Esophagus squamous epithelium (tissue), 4 donors: ENCODE measurements around the gene B3GNT7.
"Not testable (repeated sequence)": the region's sequence is repeated elsewhere in the genome, so short reads cannot be mapped to it uniquely, and the experiment has no call there.

ENCODE experiments used
- POLR2A ChIP-seq, 4 donors: fragments of 450-650 bp; IDR thresholded peaks; one replicate each; pipeline ENCODE4 v1.6.1; 2017; ENCODE audit warnings: antibody characterized with exemption in 4 of 4, mild to moderate bottlenecking in 4 of 4, moderate library complexity in 3 of 4
- TF ChIP-seq, protein P1 (sequence below), 6 experiments: fragments of 450-650 bp in 4 of 6; fragments of 200-600 bp in 2 of 6; sonication (generic) in 2 of 6; IDR thresholded peaks; one replicate each; pipeline ENCODE4 v1.5.1; 2016 to 2019; ENCODE audit warnings: antibody characterized with exemption in 6 of 6, mild to moderate bottlenecking in 4 of 6, moderate library complexity in 4 of 6

DNA sequence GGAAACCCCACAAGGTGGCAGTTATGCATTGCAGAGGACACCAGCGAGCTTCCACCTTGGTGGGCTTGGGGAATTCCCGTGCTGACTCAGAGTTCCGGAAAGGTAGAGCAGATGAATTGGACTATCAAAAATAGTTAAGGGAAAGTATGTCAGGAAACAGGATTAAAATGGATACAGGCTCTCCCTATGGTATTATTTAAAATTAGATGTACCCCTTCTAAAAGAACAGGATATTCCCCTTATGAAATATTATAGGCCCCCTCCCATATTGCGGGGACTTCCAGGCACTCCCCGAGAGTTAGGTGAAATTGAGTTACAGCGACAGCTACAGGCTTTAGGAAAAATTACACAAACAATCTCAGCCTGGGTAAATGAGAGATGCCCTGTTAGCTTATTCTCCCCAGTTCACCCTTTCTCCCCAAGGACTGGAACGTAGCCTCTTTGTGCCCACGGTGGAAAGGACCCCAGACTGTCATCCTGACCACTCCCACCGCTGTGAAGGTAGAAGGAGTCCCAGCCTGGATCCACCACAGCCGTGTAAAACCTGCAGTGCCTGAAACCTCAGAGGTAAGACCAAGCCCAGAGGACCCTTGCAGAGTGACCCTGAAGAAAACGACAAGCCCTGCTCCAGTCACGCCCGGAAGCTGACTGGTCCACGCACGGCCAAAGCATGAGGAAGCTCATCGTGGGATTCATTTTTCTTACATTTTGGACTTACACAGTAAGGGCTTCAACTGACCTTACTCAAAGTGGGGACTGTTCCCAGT is 10.3 kb downstream of the B3GNT7 start:
- TF ChIP-seq, protein P1, sequence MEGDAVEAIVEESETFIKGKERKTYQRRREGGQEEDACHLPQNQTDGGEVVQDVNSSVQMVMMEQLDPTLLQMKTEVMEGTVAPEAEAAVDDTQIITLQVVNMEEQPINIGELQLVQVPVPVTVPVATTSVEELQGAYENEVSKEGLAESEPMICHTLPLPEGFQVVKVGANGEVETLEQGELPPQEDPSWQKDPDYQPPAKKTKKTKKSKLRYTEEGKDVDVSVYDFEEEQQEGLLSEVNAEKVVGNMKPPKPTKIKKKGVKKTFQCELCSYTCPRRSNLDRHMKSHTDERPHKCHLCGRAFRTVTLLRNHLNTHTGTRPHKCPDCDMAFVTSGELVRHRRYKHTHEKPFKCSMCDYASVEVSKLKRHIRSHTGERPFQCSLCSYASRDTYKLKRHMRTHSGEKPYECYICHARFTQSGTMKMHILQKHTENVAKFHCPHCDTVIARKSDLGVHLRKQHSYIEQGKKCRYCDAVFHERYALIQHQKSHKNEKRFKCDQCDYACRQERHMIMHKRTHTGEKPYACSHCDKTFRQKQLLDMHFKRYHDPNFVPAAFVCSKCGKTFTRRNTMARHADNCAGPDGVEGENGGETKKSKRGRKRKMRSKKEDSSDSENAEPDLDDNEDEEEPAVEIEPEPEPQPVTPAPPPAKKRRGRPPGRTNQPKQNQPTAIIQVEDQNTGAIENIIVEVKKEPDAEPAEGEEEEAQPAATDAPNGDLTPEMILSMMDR (IDR thresholded peaks at IDR 0.05), result peak in 5 of 6 experiments; percentile 17 to 57 (median 43)
- not testable (repeated sequence) for TF ChIP-seq POLR2A (IDR thresholded peaks at IDR 0.05)
